Astrocyte (in vitro differentiated cells and primary cell): ENCODE results near the gene ATG16L1.

Source experiments
- CTCF ChIP-seq: IDR thresholded peaks from 2 replicates; pipeline ENCODE4 v1.5.1; 2011; ENCODE audit warnings: low read depth, mild to moderate bottlenecking, inconsistent platforms, low read length, moderate library complexity; ENCODE audit not compliant: insufficient read depth
- EZH2 ChIP-seq: IDR thresholded peaks from 2 replicates; pipeline ENCODE4 v1.6.1; 2012; ENCODE audit warnings: mild to moderate bottlenecking, low read length, inconsistent platforms; ENCODE audit not compliant: insufficient read depth

- TF ChIP-seq CTCF (no peak), EZH2 (no peak)
Measured at GRCh38 chr2:233300401-233300800, 48.9 kb downstream of the ATG16L1 start.
